Retina (tissue), 1 donor: ENCODE data around the gene DOP1A.
A peak's percentile ranks its signal among the peaks of the same experiment; 100 is the strongest.

Source experiments
- DNase-seq: peaks from one replicate; pipeline ENCODE4 v3.0.0-alpha.2; 2016

Gene DOP1A

GRCh38 chr6:83067448-83068439, at the start of gene DOP1A:
TSS of gene DOP1A (plus strand) at chr6:83067671. CDS start at chr6:83096978, 29,307 bp downstream.
- DNase-seq, result peak; percentile 96

GRCh38 chr6:83019741-83020140, 47.7 kb upstream of the DOP1A start:
- DNase-seq, result no peak

GRCh38 chr6:83031689-83032088, 35.8 kb upstream of the DOP1A start:
- DNase-seq, result no peak

- DNase-seq, result no peak
These were observed 29.2 kb upstream of the DOP1A start for GRCh38 chr6:83038246-83038645.

- peak; percentile 22 for DNase-seq
These were observed 24.9 kb upstream of the DOP1A start for GRCh38 chr6:83042467-83043053.

GRCh38 chr6:83044091-83044768, 23.2 kb upstream of the DOP1A start:
- DNase-seq, result no peak

- no peak for DNase-seq
These were observed 20.3 kb upstream of the DOP1A start for GRCh38 chr6:83047065-83047754.

- DNase-seq, result no peak
These were observed 15.9 kb upstream of the DOP1A start for GRCh38 chr6:83051377-83052172.

- DNase-seq, result no peak
These were observed 13.8 kb upstream of the DOP1A start for GRCh38 chr6:83053678-83054077.

- peak; percentile 75 for DNase-seq
These were observed 12.0 kb upstream of the DOP1A start for GRCh38 chr6:83055366-83055964.

GRCh38 chr6:83057705-83058321, 9.7 kb upstream of the DOP1A start:
- DNase-seq, result peak; percentile 70

- DNase-seq, result no peak
These were observed 6.3 kb upstream of the DOP1A start for GRCh38 chr6:83061190-83061589.

GRCh38 chr6:83062225-83062624, 5.2 kb upstream of the DOP1A start:
- DNase-seq, result no peak

- DNase-seq, result peak; percentile 95
These were observed 1.8 kb upstream of the DOP1A start, which contains the start of gene UBE3D for GRCh38 chr6:83065511-83066192. TSS of gene UBE3D (minus strand) at chr6:83065841. CDS start at chr6:83065718, 123 bp downstream.

- DNase-seq, result no peak
These were observed 1.1 kb downstream of the DOP1A start for GRCh38 chr6:83068616-83069015.

GRCh38 chr6:83069633-83070032, 2.2 kb downstream of the DOP1A start:
- no peak for DNase-seq

- no peak for DNase-seq
These were observed 3.6 kb downstream of the DOP1A start for GRCh38 chr6:83071023-83071422.

- no peak for DNase-seq
These were observed 4.2 kb downstream of the DOP1A start for GRCh38 chr6:83071707-83072106.

GRCh38 chr6:83072726-83073125, 5.3 kb downstream of the DOP1A start:
- no peak for DNase-seq

- no peak for DNase-seq
These were observed 6.1 kb downstream of the DOP1A start for GRCh38 chr6:83073615-83074014.
